H9 (cell line): ENCODE results near the gene GPLD1. TPM values are rescaled to one million over a fixed set of nuclear protein-coding genes. Genes with fewer than 3 reads are reported as not detected.

Experiments used
- DNase-seq: peaks from one replicate; pipeline ENCODE4 v3.0.0-alpha.2; 2017
- H2AFZ ChIP-seq: one replicate; pipeline ENCODE4 v1.6.1; 2013; ENCODE audit warnings: mild to moderate bottlenecking, low read length, control low read depth, moderate library complexity
- H2AK5ac ChIP-seq: 2 replicates; pipeline ENCODE4 v1.6.1; 2013; ENCODE audit warnings: low read length, control low read depth, mixed read lengths; ENCODE audit not compliant: insufficient read length
- H2BK120ac ChIP-seq: one replicate; pipeline ENCODE4 v1.6.1; 2013; ENCODE audit warnings: low read depth, mild to moderate bottlenecking, low read length, control low read depth, inconsistent platforms; ENCODE audit not compliant: poor library complexity, severe bottlenecking
- H2BK12ac ChIP-seq: 2 replicates; pipeline ENCODE4 v1.6.1; 2013; ENCODE audit warnings: low read length, control low read depth, mixed read lengths, low read depth; ENCODE audit not compliant: insufficient read length
- H2BK15ac ChIP-seq: 2 replicates; pipeline ENCODE4 v1.6.1; 2013; ENCODE audit warnings: low read depth, low read length, control low read depth
- H2BK20ac ChIP-seq: one replicate; pipeline ENCODE4 v1.6.1; 2013; ENCODE audit warnings: low read depth, mild to moderate bottlenecking, low read length, control low read depth, inconsistent platforms; ENCODE audit not compliant: poor library complexity, severe bottlenecking
- H2BK5ac ChIP-seq: 2 replicates; pipeline ENCODE4 v1.6.1; 2013; ENCODE audit warnings: low read length, control low read depth, mixed read lengths; ENCODE audit not compliant: insufficient read length
- H3K14ac ChIP-seq: 2 replicates; pipeline ENCODE4 v1.6.1; 2013; ENCODE audit warnings: low read length, control low read depth; ENCODE audit not compliant: insufficient read depth
- H3K18ac ChIP-seq: 2 replicates; pipeline ENCODE4 v1.6.1; 2013; ENCODE audit warnings: low read depth, mild to moderate bottlenecking, mixed read lengths, low read length, control low read depth; ENCODE audit not compliant: insufficient read length
- H3K23ac ChIP-seq: 2 replicates; pipeline ENCODE4 v1.6.1; 2013; ENCODE audit warnings: low read length, control low read depth, mixed read lengths, low read depth; ENCODE audit not compliant: insufficient read length
- H3K23me2 ChIP-seq: 2 replicates; pipeline ENCODE4 v1.6.1; 2013; ENCODE audit warnings: low read depth, mild to moderate bottlenecking, mixed read lengths, low read length, control low read depth; ENCODE audit not compliant: insufficient read length, poor library complexity, severe bottlenecking
- H3K27ac ChIP-seq: 2 replicates; pipeline ENCODE4 v1.5.1; 2013; ENCODE audit warnings: low read length, control low read depth, mixed read lengths, low read depth; ENCODE audit not compliant: insufficient read length
- H3K27me3 ChIP-seq: 2 replicates; pipeline ENCODE4 v1.6.1; 2013; ENCODE audit warnings: low read length, control low read depth, inconsistent platforms; ENCODE audit not compliant: insufficient read depth
- H3K4ac ChIP-seq: 2 replicates; pipeline ENCODE4 v1.6.1; 2013; ENCODE audit warnings: low read depth, mild to moderate bottlenecking, control low read depth, inconsistent platforms, low read length, moderate library complexity
- H3K4me1 ChIP-seq: 2 replicates; pipeline ENCODE4 v1.6.1; 2013; ENCODE audit warnings: low read length, control low read depth, inconsistent platforms; ENCODE audit not compliant: insufficient read depth
- H3K4me2 ChIP-seq: 2 replicates; pipeline ENCODE4 v1.6.1; 2013; ENCODE audit warnings: low read length, control low read depth, mixed read lengths; ENCODE audit not compliant: insufficient read length, insufficient read depth
- H3K56ac ChIP-seq: 2 replicates; pipeline ENCODE4 v1.6.1; 2013; ENCODE audit warnings: low read depth, mild to moderate bottlenecking, mixed read lengths, low read length, control low read depth; ENCODE audit not compliant: insufficient read length
- H3K79me1 ChIP-seq: 2 replicates; pipeline ENCODE4 v1.6.1; 2013; ENCODE audit warnings: low read depth, mild to moderate bottlenecking, moderate library complexity, low read length, control low read depth, inconsistent platforms; ENCODE audit not compliant: insufficient read depth, poor library complexity, severe bottlenecking
- H3K79me2 ChIP-seq: 2 replicates; pipeline ENCODE4 v1.6.1; 2013; ENCODE audit warnings: low read length, control low read depth, inconsistent platforms; ENCODE audit not compliant: insufficient read depth
- H3K9ac ChIP-seq: 2 replicates; pipeline ENCODE4 v1.6.1; 2013; ENCODE audit warnings: low read length, control low read depth, mixed read lengths; ENCODE audit not compliant: insufficient read length; ENCODE audit errors: extremely low read depth
- H3K9me3 ChIP-seq: one replicate; pipeline ENCODE4 v1.6.1; 2013; ENCODE audit warnings: low read depth, low read length, inconsistent platforms; ENCODE audit not compliant: control insufficient read depth
- H3T11ph ChIP-seq: one replicate; pipeline ENCODE4 v1.6.1; 2013; ENCODE audit warnings: mild to moderate bottlenecking, low read length, control low read depth, inconsistent platforms
- H4K20me1 ChIP-seq: one replicate; pipeline ENCODE4 v1.6.1; 2013; ENCODE audit not compliant: control insufficient read depth, insufficient read length, insufficient read depth
- H4K5ac ChIP-seq: 2 replicates; pipeline ENCODE4 v1.6.1; 2013; ENCODE audit warnings: low read depth, mild to moderate bottlenecking, mixed read lengths, low read length, control low read depth; ENCODE audit not compliant: insufficient read length
- H4K8ac ChIP-seq: replicated peaks from 2 replicates; pipeline ENCODE4 v1.6.1; 2013; ENCODE audit warnings: low read length, control low read depth, mixed read lengths, low read depth; ENCODE audit not compliant: insufficient read length
- H4K91ac ChIP-seq: 2 replicates; pipeline ENCODE4 v1.6.1; 2013; ENCODE audit warnings: low read depth, mild to moderate bottlenecking, moderate library complexity, mixed read lengths, low read length, control low read depth; ENCODE audit not compliant: insufficient read length
- H3K27ac Mint-ChIP-seq, 3 experiments: 2 replicates in 2 of 3; 3 replicates in 1 of 3; pipeline ENCODE4 v1.8.0; 2020 to 2021; ENCODE audit warnings: mixed read lengths in 3 of 3, mild to moderate bottlenecking in 1 of 3, moderate library complexity in 1 of 3
- H3K27me3 Mint-ChIP-seq: 2 replicates; pipeline ENCODE4 v1.8.0; 2021; ENCODE audit warnings: low read depth, mild to moderate bottlenecking, moderate library complexity, mixed read lengths
- H3K36me3 Mint-ChIP-seq, 3 experiments: 2 replicates in 2 of 3; 3 replicates in 1 of 3; pipeline ENCODE4 v1.8.0; 2020 to 2021; ENCODE audit warnings: low read depth in 3 of 3, mixed read lengths in 3 of 3; ENCODE audit not compliant: insufficient read depth in 1 of 3
- H3K4me1 Mint-ChIP-seq, 2 experiments: 2 replicates each; pipeline ENCODE4 v1.8.0; 2020; ENCODE audit warnings: mixed read lengths in 2 of 2
- H3K4me3 Mint-ChIP-seq, 2 experiments: 2 replicates in 1 of 2; 3 replicates in 1 of 2; pipeline ENCODE4 v1.8.0; 2020 to 2021; ENCODE audit warnings: mild to moderate bottlenecking in 2 of 2, mixed read lengths in 2 of 2, moderate library complexity in 1 of 2
- H3K9me3 Mint-ChIP-seq, 2 experiments: 2 replicates in 1 of 2; 3 replicates in 1 of 2; pipeline ENCODE4 v1.8.0; 2020; ENCODE audit warnings: mild to moderate bottlenecking in 2 of 2, mixed read lengths in 2 of 2, moderate library complexity in 1 of 2
- WGBS: extraction: QIAGEN DNeasy Blood & Tissue Kit; methylation state at CpG from one replicate; pipeline ENCODE4 v1.1.7; 2013; ENCODE audit warnings: missing lambda C conversion rate, low lambda C conversion rate, mixed read lengths; ENCODE audit not compliant: insufficient read length; ENCODE audit errors: extremely low coverage; 5-methylcytosine and 5-hydroxymethylcytosine counted together
- total RNA-seq: library from RNA; stranded (reverse); gene quantifications from 2 replicates; pipeline ENCODE4 v1.2.1, GENCODE V29; 2021
- TF ChIP-seq, protein P1 (sequence below): fragments of 200-600 bp; sonication (generic); conservative IDR thresholded peaks from 3 replicates; pipeline ENCODE4 v1.8.0; 2021; ENCODE audit warnings: antibody characterized with exemption, mild to moderate bottlenecking

The GPLD1 gene
- total RNA-seq, 1 experiment from 2014 or later: 8.0 TPM

GRCh38 chr6:24378473-24379097 is 110.8 kb downstream of the GPLD1 start:
- H3K27me3 Mint-ChIP-seq: no peaks in the 10 kb centered on the region
- no peaks in the 10 kb centered on the region for H3K27me3 ChIP-seq
- H3K9me3 Mint-ChIP-seq: no peaks in the 10 kb centered on the region; a peak in 1 of 5 replicates
- H2BK15ac ChIP-seq: no peak overlapping the region
- no peak overlapping the region for H3T11ph ChIP-seq
- no peaks in the 10 kb centered on the region for H3K36me3 Mint-ChIP-seq
- H3K4me1 ChIP-seq: no peaks in the 10 kb centered on the region; the same call in 1 of the 2 replicates
- no peak overlapping the region for H2AFZ ChIP-seq
- WGBS: no CpG with 5 or more reads among the region's 1 CpG
- H2BK120ac ChIP-seq: no peak overlapping the region
- no peak overlapping the region for H3K27ac ChIP-seq
- H3K18ac ChIP-seq: no peak overlapping the region
- H3K4me3 Mint-ChIP-seq: no peak overlapping the region
- H4K5ac ChIP-seq: no peak overlapping the region
- H2BK5ac ChIP-seq: no peak overlapping the region
- no peak overlapping the region for H4K91ac ChIP-seq
- no peak overlapping the region for H3K4ac ChIP-seq
- H2BK12ac ChIP-seq: no peak overlapping the region
- H3K23ac ChIP-seq: no peak overlapping the region
- H3K4me2 ChIP-seq: no peak overlapping the region
- H2BK20ac ChIP-seq: no peak overlapping the region
- H3K4me1 Mint-ChIP-seq: peaks cover 18 to 20% of the 10 kb centered on the region in 2 experiments
- TF ChIP-seq, protein P1, sequence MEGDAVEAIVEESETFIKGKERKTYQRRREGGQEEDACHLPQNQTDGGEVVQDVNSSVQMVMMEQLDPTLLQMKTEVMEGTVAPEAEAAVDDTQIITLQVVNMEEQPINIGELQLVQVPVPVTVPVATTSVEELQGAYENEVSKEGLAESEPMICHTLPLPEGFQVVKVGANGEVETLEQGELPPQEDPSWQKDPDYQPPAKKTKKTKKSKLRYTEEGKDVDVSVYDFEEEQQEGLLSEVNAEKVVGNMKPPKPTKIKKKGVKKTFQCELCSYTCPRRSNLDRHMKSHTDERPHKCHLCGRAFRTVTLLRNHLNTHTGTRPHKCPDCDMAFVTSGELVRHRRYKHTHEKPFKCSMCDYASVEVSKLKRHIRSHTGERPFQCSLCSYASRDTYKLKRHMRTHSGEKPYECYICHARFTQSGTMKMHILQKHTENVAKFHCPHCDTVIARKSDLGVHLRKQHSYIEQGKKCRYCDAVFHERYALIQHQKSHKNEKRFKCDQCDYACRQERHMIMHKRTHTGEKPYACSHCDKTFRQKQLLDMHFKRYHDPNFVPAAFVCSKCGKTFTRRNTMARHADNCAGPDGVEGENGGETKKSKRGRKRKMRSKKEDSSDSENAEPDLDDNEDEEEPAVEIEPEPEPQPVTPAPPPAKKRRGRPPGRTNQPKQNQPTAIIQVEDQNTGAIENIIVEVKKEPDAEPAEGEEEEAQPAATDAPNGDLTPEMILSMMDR: no peak
- H3K14ac ChIP-seq: no peak overlapping the region
- H4K20me1 ChIP-seq: no peaks in the 10 kb centered on the region
- H3K9me3 ChIP-seq: no peaks in the 10 kb centered on the region
- no peaks in the 10 kb centered on the region for H3K23me2 ChIP-seq
- no peaks in the 10 kb centered on the region for H3K79me2 ChIP-seq
- no peak overlapping the region for H2AK5ac ChIP-seq
- H3K79me1 ChIP-seq: no peaks in the 10 kb centered on the region
- no peak overlapping the region for H3K27ac Mint-ChIP-seq
- H3K56ac ChIP-seq: no peak overlapping the region
- no peak for DNase-seq
- H3K9ac ChIP-seq: no peak overlapping the region
- no peak overlapping the region for H4K8ac ChIP-seq

Other genes starting within 250 kb of the GPLD1 start
- gene DCDC2, start 131.5 kb downstream of the GPLD1 start, total RNA-seq: 0.57 and 0.59 TPM in 2 replicates
- gene MRS2, start 86.6 kb downstream of the GPLD1 start, total RNA-seq: 85.8 and 86.3 TPM in 2 replicates
- 5.2 and 5.4 TPM in 2 replicates for gene ALDH5A1, start 5.4 kb upstream of the GPLD1 start, total RNA-seq
- gene KIAA0319, start 156.6 kb upstream of the GPLD1 start, total RNA-seq: 0.28 and 0.31 TPM in 2 replicates
- gene TDP2, start 177.3 kb upstream of the GPLD1 start, total RNA-seq: 54.7 and 55.6 TPM in 2 replicates
- gene ACOT13, start 177.5 kb upstream of the GPLD1 start, total RNA-seq: 38.0 and 40.4 TPM in 2 replicates
- gene C6orf62, start 229.6 kb upstream of the GPLD1 start, total RNA-seq: 125 TPM in 2 replicates